Tibial nerve (tissue), 4 donors: ENCODE data around the gene KIAA1614. TPM values are rescaled to one million over a fixed set of nuclear protein-coding genes. Genes with fewer than 3 reads are reported as not detected.

ENCODE experiments used
- DNase-seq, 2 donors: peaks; one replicate each; pipeline ENCODE4 v3.0.0-alpha.2; 2019; ENCODE audit warnings: low spot score in 2 of 2
- H3K27ac ChIP-seq, 4 donors: fragments of 200-600 bp; sonication (generic) in 3 of 4; one replicate each; pipeline ENCODE4 v1.5.1; 2017 to 2019; ENCODE audit warnings: mild to moderate bottlenecking in 1 of 4
- H3K27me3 ChIP-seq, 2 donors: fragments of 200-600 bp; sonication (generic) in 1 of 2; one replicate each; pipeline versions ENCODE4 v1.5.1 to v1.6.0; 2017 to 2019
- H3K36me3 ChIP-seq, 3 donors: fragments of 200-600 bp; sonication (generic); one replicate each; pipeline ENCODE4 v1.5.1; 2018 to 2019
- H3K4me1 ChIP-seq, 4 donors: fragments of 200-600 bp; sonication (generic) in 3 of 4; one replicate each; pipeline ENCODE4 v1.5.1; 2017 to 2019
- H3K4me3 ChIP-seq, 4 donors: fragments of 200-600 bp; sonication (generic) in 3 of 4; one replicate each; pipeline ENCODE4 v1.5.1; 2017 to 2019; ENCODE audit warnings: mild to moderate bottlenecking in 1 of 4, moderate library complexity in 1 of 4
- H3K9me3 ChIP-seq, 4 donors: fragments of 200-600 bp; sonication (generic) in 3 of 4; one replicate each; pipeline ENCODE4 v1.5.1; 2017 to 2019
- EP300 ChIP-seq, 2 donors: sonication (generic); formaldehyde crosslinking; IDR thresholded peaks; one replicate each; pipeline ENCODE4 v1.6.1; 2017; ENCODE audit warnings: antibody characterized with exemption in 2 of 2, mild to moderate bottlenecking in 1 of 2
- POLR2A ChIP-seq, 2 donors: fragments of 450-650 bp; IDR thresholded peaks; one replicate each; pipeline ENCODE4 v1.6.1; 2017; ENCODE audit warnings: antibody characterized with exemption in 2 of 2, mild to moderate bottlenecking in 2 of 2, moderate library complexity in 2 of 2
- WGBS, 2 donors: methylation state at CpG; one replicate each; pipeline ENCODE4 v1.1.5; 2018; 5-methylcytosine and 5-hydroxymethylcytosine counted together
- total RNA-seq, 4 donors: library from RNA; depleted of rRNA; stranded (reverse); fragments of >200 nt; gene quantifications; one replicate each; pipeline ENCODE4 v1.1.0, GENCODE V29; 2016
- TF ChIP-seq, protein P1 (sequence below), 5 experiments: fragments of 200-600 bp in 3 of 5; fragments of 450-650 bp in 2 of 5; sonication (generic) in 3 of 5; IDR thresholded peaks; one replicate each; pipeline ENCODE4 v1.5.1; 2016 to 2019; ENCODE audit warnings: antibody characterized with exemption in 5 of 5, mild to moderate bottlenecking in 3 of 5, moderate library complexity in 2 of 5

The KIAA1614 gene, protein sequence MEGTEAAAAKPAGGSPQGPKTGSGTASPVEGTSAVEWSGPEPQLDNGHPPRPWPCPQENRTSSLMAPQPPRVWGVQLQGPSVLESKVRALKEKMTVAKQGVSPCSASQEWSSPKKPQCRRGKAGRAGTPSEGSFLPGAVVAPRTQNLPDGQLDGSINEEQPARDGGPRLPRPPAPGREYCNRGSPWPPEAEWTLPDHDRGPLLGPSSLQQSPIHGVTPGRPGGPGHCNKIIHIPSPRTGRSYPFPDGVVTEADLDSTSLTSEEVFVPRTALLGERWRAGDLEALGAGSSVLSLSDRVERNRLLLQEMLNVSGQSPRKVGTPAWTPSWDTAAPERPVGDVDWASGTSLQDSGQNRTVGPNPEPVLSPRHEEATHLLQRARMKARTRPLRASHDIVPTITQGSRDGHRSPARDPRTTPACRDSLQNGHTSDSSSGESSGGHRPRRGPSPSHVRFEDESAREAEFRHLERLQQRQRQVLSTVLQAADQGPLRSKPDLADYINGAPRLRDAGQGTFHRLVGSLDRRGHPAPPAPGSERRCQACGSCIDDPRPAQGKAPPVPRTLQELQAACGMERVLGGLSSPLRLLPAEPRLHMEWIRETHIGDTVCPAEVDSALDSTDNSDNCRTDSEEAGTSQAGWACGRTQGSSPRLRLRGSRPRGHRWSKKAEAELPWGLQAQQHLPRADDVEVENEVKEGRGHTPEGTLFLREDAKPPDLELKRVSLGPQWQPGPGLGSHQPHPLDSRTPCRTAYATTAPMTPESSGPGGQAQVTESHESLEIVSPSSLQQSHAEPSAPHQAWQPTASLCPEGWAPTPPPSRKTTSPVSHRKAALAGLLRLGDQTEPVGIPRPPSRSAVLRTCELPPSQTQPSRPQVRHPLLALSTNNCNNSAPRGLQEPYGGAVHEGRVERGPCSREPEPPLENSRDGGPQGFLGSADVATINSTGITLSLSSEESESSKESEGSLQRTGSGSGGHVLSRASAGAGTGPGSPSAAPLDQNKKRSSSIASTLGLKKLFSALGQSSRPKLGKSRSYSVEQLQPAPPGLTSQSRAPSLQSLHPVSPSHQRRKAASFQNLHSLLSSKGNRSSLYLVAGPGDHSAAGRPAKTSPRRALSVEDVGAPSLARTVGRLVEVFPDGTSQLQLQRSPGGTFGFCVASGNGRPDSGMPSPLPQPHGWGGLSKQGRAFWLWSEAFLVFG
- 10 to 100 TPM; 14.9 to 22.6 (median 19.1) TPM for total RNA-seq

DNA sequence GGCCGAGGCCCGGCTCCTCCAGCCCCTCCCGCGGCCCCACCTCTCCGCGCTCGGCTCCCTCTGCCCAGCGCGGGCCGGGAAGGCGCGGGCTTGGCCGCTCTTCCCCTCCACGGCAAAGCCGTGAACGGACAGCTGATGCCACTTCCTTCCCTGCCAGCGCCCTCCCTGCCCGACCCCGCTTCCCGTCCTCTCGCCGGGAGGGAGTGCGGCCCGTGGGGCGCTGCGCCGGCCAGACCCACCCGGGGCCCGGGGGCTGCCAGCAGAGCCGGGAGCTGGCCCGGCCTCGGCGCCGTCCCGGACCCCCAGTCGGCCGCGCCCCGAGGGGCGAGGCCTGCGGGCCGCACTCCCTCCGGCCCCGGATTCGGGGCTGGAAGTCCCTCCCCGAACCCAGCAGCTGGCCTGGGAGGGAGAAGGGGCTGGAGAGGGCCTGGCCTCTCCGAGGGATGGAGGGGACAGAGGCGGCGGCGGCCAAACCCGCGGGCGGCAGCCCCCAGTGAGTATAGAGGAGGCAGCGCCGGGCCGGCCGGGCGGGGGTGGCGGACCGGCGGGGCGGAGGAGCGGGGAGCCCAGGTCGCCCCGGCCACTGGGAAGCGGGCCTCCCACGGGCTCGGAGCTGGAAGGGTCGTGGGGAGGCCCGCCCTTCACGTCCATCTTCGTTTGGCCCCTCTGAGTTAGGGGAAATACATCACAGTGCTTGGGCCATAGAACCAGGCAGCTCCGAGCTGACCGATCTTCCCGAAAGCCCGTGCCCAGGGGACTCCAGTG, at the start of gene KIAA1614:
KIAA1614 (plus strand) TSS at position 97 of the 765 bp plus-strand sequence; CDS start at position 444, 347 bp downstream.
- H3K36me3 ChIP-seq: peaks cover 0 to 19% (median 0%) of the 10 kb centered on the region in 3 donors
- no peaks in the 10 kb centered on the region for H3K9me3 ChIP-seq
- peak within 1 kb of the TSS; percentile 59 to 76 (median 70) for H3K4me3 ChIP-seq
- no peak for DNase-seq
- 0 to 1% methylated on average over 1 to 35 of the region's 76 CpGs for WGBS, 2 donors
- no peak for TF ChIP-seq EP300 (IDR thresholded peaks at IDR 0.05)
- TF ChIP-seq POLR2A (IDR thresholded peaks at IDR 0.05): no peak
- TF ChIP-seq, protein P1, sequence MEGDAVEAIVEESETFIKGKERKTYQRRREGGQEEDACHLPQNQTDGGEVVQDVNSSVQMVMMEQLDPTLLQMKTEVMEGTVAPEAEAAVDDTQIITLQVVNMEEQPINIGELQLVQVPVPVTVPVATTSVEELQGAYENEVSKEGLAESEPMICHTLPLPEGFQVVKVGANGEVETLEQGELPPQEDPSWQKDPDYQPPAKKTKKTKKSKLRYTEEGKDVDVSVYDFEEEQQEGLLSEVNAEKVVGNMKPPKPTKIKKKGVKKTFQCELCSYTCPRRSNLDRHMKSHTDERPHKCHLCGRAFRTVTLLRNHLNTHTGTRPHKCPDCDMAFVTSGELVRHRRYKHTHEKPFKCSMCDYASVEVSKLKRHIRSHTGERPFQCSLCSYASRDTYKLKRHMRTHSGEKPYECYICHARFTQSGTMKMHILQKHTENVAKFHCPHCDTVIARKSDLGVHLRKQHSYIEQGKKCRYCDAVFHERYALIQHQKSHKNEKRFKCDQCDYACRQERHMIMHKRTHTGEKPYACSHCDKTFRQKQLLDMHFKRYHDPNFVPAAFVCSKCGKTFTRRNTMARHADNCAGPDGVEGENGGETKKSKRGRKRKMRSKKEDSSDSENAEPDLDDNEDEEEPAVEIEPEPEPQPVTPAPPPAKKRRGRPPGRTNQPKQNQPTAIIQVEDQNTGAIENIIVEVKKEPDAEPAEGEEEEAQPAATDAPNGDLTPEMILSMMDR (IDR thresholded peaks at IDR 0.05): no peak
- no peaks in the 10 kb centered on the region for H3K27me3 ChIP-seq
- H3K27ac ChIP-seq: peak within 1 kb of the TSS; percentile 86 to 96 (median 91)
- peaks cover 0 to 37% (median 11%) of the 10 kb centered on the region in 4 donors for H3K4me1 ChIP-seq

DNA sequence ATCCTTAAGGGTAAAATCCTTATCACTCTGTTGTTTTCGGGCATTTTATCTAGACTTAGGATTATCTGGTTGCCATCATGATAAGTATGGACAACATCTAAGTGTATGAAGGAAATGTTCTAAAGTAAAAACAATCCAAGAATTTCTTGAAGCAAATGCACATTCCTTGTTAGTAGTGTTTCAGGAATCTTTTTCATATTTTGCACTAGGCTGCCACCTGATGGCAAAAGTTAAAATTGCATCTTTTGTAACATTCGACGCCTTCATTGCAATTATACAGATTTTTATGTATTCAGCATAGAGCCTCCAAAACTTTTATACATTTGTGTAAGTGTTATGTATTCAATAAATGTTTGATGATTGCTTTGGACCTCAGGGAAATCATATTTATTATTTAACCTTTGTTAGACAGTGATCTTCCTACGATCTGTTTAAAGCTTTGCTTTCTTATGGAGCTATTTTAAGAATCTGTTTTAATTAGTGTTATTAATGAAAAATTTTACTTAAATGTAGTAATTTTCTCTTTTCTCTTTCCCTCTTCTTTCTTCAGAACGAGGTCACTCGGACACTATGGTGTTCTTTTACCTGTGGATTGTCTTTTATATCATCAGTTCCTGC, 49.4 kb upstream of the KIAA1614 start:
- no peaks in the 10 kb centered on the region for H3K27me3 ChIP-seq
- peak in 1 of 2 donors; percentile 81 for DNase-seq
- H3K27ac ChIP-seq: peak overlapping the region in 1 of 4 donors; percentile 17
- H3K4me3 ChIP-seq: no peak overlapping the region
- peaks cover 0 to 19% (median 0%) of the 10 kb centered on the region in 4 donors for H3K4me1 ChIP-seq
- H3K36me3 ChIP-seq: peaks cover 0 to 25% (median 0%) of the 10 kb centered on the region in 3 donors
- WGBS, 2 donors: 25 to 28% methylated on average over 6 of the region's 6 CpGs
- TF ChIP-seq EP300 (IDR thresholded peaks at IDR 0.05) (no peak), POLR2A (IDR thresholded peaks at IDR 0.05) (no peak)
- TF ChIP-seq, protein P1 (IDR thresholded peaks at IDR 0.05): peak; percentile 51 to 80 (median 63)
- no peaks in the 10 kb centered on the region for H3K9me3 ChIP-seq

DNA sequence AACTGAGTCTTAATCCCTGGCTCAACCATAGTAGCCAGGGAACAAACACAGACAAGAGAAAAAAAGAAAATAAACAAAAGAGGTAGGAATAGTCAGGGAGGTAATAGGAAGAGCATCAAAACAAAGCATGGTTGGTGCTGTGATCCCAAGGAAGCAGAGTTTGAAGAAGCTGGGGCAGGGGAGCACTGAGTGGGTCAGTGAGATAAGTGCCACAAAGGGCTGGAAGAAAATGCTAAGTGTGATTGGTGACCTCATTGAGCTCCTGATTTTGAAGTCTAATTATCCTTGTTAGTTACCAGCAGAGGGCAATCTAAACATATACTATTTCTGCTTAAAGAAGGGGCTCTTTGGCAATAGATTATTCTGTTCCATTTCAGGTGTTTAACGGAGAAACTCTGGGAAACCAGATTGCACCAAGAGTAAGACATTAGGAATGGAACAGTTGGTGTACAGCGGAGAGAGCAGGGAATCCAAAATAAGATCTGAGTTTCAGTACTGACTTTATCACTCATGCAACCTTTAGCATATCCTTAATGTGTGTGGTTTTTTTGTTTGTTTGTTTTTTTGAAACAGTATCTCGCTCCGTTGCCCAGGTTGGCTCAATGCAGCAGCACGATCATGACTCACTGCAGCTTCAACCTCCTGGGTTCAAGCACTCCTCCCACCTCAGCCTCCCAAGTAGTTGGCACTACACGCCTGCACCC, 30.7 kb upstream of the KIAA1614 start:
- WGBS, 2 donors: 60% methylated on average over 6 of the region's 6 CpGs
- Histone ChIP-seq H3K36me3 (peaks cover 0 to 4% (median 0%) of the 10 kb centered on the region in 3 donors), H3K9me3 (no peaks in the 10 kb centered on the region), H3K27me3 (no peaks in the 10 kb centered on the region), H3K4me3 (no peak overlapping the region), H3K4me1 (peaks cover 0 to 7% (median 0%) of the 10 kb centered on the region in 4 donors), H3K27ac (peak overlapping the region in 2 of 4 donors; percentile 25 to 61)
- TF ChIP-seq, protein P1 (IDR thresholded peaks at IDR 0.05): peak in 4 of 5 experiments; percentile 34 to 74 (median 59)
- TF ChIP-seq POLR2A (IDR thresholded peaks at IDR 0.05): no peak
- no peak for DNase-seq
